GM19438 (cell line): ENCODE results near the gene LRRC40.
A peak's percentile ranks its signal among the peaks of the same experiment; 100 is the strongest.
"Not testable (repeated sequence)": the region's sequence is repeated elsewhere in the genome, so short reads cannot be mapped to it uniquely, and the experiment has no call there.

Source experiments
- ATAC-seq: cut with Tn5 transposase; IDR thresholded peaks from one replicate; pipeline ENCODE4 v1.9.1; 2021; ENCODE audit warnings: low read depth; ENCODE audit not compliant: unreplicated experiment

The LRRC40 gene

GRCh38 chr1:70205434-70206118 lies at the start of gene LRRC40:
Gene LRRC40, minus strand, starts transcription at chr1:70205579. Its CDS starts 39 bp downstream, at chr1:70205540.
- ATAC-seq = peak; percentile 86

- ATAC-seq = no peak
Measured at GRCh38 chr1:70248729-70249128, 43.4 kb upstream of the LRRC40 start.

GRCh38 chr1:70247768-70248167 lies 42.4 kb upstream of the LRRC40 start:
- no peak for ATAC-seq

GRCh38 chr1:70247122-70247521 lies 41.7 kb upstream of the LRRC40 start:
- no peak for ATAC-seq

GRCh38 chr1:70239940-70240339 lies 34.6 kb upstream of the LRRC40 start:
- no peak for ATAC-seq

GRCh38 chr1:70234733-70235132 lies 29.4 kb upstream of the LRRC40 start:
- ATAC-seq = no peak

GRCh38 chr1:70231475-70231874 lies 26.1 kb upstream of the LRRC40 start:
- ATAC-seq = no peak

GRCh38 chr1:70228670-70229069 lies 23.3 kb upstream of the LRRC40 start:
- no peak for ATAC-seq

GRCh38 chr1:70227439-70227838 lies 22.1 kb upstream of the LRRC40 start:
- no peak for ATAC-seq

- no peak for ATAC-seq
Measured at GRCh38 chr1:70224954-70225353, 19.6 kb upstream of the LRRC40 start.

GRCh38 chr1:70222716-70223235 lies 17.4 kb upstream of the LRRC40 start:
- no peak for ATAC-seq

GRCh38 chr1:70221238-70222121 lies 16.1 kb upstream of the LRRC40 start, which contains the start of gene SRSF11:
Gene SRSF11, plus strand, starts transcription at chr1:70221380. Its CDS starts 257 bp downstream, at chr1:70221637.
- ATAC-seq = peak; percentile 88

GRCh38 chr1:70220517-70221237 lies 15.3 kb upstream of the LRRC40 start:
- peak; percentile 4 for ATAC-seq

GRCh38 chr1:70220015-70220414 lies 14.6 kb upstream of the LRRC40 start:
- no peak for ATAC-seq

GRCh38 chr1:70211541-70211940 lies 6.2 kb upstream of the LRRC40 start:
- no peak for ATAC-seq

- ATAC-seq = no peak
Measured at GRCh38 chr1:70210820-70211219, 5.4 kb upstream of the LRRC40 start.

GRCh38 chr1:70208292-70208691 lies 2.9 kb upstream of the LRRC40 start:
- ATAC-seq = no peak

- no peak for ATAC-seq
Measured at GRCh38 chr1:70207492-70207891, 2.1 kb upstream of the LRRC40 start.

- ATAC-seq = not testable (repeated sequence)
Measured at GRCh38 chr1:70206833-70207232, 1.5 kb upstream of the LRRC40 start.

GRCh38 chr1:70205071-70205433 lies 327 bp downstream of the LRRC40 start:
- ATAC-seq = peak; percentile 36

GRCh38 chr1:70204600-70204999 lies 779 bp downstream of the LRRC40 start:
- ATAC-seq = no peak
